GM06990 (cell line): Measurements from ENCODE around the gene FOXM1.

Experiments
- DNase-seq: peaks from one replicate; pipeline ENCODE4 v3.0.0-alpha.2; 2011; ENCODE audit not compliant: insufficient read length; ENCODE audit errors: extremely low read depth
- H3K27me3 ChIP-seq: replicated peaks from 2 replicates; pipeline ENCODE4 v1.6.0; 2011; ENCODE audit warnings: low read length; ENCODE audit not compliant: control insufficient read depth, insufficient read depth
- H3K36me3 ChIP-seq: 2 replicates; pipeline ENCODE4 v1.5.1; 2011; ENCODE audit warnings: low read length; ENCODE audit not compliant: control insufficient read depth, insufficient read depth
- H3K4me3 ChIP-seq: replicated peaks from 2 replicates; pipeline ENCODE4 v1.5.1; 2011; ENCODE audit warnings: low read depth, mild to moderate bottlenecking, control low read depth, low read length
- TF ChIP-seq, protein P1 (sequence below): IDR thresholded peaks from 2 replicates; pipeline ENCODE4 v1.5.1; 2011; ENCODE audit warnings: low read length, control low read depth, mild to moderate bottlenecking, inconsistent platforms; ENCODE audit not compliant: insufficient read depth, poor library complexity, severe bottlenecking

FOXM1 gene

DNA sequence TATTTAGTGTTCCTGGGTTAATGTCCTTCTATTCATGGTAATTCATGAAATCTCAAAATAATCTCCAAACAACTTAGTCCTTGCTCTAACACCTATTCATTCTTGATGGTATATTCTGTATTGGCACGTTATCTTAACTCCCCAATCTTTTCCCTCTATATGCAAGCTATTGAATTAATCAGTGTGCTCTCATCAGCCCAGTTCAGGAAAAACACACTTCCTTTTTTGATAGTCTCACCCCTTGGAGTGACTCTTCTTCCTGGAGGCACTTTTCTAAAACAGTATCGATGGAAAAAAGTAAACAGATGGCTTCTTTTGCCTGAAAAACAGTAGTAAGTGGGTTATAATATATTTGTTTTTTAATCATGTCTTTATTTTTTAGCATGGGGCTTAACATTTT is 42.3 kb upstream of the FOXM1 start:
- Histone ChIP-seq H3K4me3 (no peak overlapping the region), H3K36me3 (no peaks in the 10 kb centered on the region; the same call in 1 of the 2 replicates), H3K27me3 (no peaks in the 10 kb centered on the region)
- no peak for DNase-seq
- TF ChIP-seq, protein P1, sequence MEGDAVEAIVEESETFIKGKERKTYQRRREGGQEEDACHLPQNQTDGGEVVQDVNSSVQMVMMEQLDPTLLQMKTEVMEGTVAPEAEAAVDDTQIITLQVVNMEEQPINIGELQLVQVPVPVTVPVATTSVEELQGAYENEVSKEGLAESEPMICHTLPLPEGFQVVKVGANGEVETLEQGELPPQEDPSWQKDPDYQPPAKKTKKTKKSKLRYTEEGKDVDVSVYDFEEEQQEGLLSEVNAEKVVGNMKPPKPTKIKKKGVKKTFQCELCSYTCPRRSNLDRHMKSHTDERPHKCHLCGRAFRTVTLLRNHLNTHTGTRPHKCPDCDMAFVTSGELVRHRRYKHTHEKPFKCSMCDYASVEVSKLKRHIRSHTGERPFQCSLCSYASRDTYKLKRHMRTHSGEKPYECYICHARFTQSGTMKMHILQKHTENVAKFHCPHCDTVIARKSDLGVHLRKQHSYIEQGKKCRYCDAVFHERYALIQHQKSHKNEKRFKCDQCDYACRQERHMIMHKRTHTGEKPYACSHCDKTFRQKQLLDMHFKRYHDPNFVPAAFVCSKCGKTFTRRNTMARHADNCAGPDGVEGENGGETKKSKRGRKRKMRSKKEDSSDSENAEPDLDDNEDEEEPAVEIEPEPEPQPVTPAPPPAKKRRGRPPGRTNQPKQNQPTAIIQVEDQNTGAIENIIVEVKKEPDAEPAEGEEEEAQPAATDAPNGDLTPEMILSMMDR: no peak

DNA sequence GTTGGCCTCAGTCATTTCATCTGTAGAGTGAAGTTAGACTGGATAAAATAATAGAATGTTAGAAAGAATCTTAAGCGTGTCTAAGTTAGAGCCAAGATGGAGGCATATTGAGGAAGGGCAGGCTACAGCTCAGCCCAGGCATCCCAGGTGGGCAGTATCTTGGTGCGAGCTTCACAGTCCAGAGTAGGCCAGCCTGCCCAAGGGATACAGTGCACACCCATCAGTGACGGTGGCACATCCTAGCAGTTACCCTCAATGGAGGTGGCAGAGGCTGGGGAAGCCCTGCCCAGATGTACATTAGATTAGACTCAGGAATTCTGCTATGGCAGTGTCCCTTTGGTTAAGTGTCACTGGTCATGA is 35.2 kb upstream of the FOXM1 start:
- TF ChIP-seq, protein P1: no peak
- H3K36me3 ChIP-seq: no peaks in the 10 kb centered on the region; the same call in 1 of the 2 replicates
- DNase-seq: no peak
- H3K27me3 ChIP-seq: no peaks in the 10 kb centered on the region
- no peak overlapping the region for H3K4me3 ChIP-seq

DNA sequence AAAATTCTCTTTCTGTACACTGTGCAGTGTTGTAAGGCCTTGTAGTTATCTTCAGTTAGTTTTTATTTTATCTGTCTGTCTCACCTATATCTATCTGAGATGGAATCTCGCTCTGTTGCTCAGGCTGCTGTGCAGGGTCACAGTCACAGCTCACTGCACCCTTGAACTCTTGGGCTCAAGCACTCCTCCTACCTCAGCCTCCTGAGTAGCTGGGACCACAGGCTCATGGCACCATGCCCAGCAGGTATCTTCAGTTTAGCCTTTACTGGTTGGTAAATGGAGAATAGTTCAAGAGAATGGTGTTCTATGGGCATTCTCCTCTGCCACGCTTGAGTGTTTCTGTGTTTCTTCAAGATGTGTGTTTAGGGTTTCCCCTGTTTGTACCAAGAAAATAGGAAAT is 27.3 kb upstream of the FOXM1 start:
- Histone ChIP-seq H3K36me3 (no peaks in the 10 kb centered on the region), H3K4me3 (no peak overlapping the region), H3K27me3 (no peaks in the 10 kb centered on the region)
- DNase-seq: no peak
- TF ChIP-seq, protein P1: no peak

DNA sequence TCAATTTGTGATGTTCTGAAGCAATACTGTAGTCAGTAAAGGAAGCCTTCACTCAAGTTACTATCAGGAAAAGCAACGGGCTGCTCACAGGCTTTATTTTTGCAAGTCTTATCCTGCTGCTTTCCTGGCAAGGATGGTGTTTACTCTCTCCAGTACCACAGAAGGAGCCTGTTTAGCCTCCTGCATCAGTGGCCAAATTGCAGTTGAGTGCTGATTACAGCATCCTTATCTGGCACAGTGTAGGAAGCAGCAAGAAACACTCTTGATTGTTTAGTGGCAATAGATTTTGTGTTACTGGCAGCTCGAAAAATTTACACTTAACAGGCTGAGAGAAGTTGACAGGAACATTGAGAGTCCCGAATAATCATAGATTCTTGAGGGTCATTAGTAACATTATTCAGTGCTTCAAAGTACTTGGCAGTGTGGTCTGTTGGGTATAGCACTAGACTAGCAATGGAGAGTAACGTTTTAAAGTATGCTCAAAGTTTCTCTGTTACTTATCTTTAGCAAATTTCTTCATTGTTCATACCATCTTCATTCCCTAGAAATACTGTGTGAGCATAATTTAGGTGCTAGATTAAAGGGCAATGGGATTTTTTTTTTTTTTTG is 25.4 kb upstream of the FOXM1 start:
- Histone ChIP-seq H3K4me3 (no peak overlapping the region), H3K36me3 (no peaks in the 10 kb centered on the region), H3K27me3 (no peaks in the 10 kb centered on the region)
- DNase-seq: no peak
- TF ChIP-seq, protein P1: no peak

DNA sequence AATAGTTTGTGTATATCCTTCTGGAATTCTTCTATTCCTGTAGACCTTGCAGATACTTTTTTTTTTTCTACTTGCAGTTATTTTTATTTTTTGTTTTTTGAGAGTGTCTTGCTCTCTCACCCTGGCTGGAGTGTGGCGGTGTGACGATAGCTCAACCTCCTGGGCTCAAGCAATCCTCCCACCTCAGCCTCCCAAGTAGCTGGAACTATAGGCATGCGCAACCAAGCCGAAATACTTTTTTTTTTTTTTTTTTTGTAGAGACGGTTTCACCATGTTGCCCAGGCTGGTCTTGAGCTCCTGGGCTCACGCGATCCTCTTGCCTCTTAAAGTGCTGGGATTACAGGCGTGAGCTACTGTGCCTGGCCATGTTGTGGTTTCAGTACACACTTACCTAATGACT is 23.7 kb upstream of the FOXM1 start:
- Histone ChIP-seq H3K4me3 (no peak overlapping the region), H3K27me3 (no peaks in the 10 kb centered on the region), H3K36me3 (no peaks in the 10 kb centered on the region)
- DNase-seq: no peak
- TF ChIP-seq, protein P1: no peak

DNA sequence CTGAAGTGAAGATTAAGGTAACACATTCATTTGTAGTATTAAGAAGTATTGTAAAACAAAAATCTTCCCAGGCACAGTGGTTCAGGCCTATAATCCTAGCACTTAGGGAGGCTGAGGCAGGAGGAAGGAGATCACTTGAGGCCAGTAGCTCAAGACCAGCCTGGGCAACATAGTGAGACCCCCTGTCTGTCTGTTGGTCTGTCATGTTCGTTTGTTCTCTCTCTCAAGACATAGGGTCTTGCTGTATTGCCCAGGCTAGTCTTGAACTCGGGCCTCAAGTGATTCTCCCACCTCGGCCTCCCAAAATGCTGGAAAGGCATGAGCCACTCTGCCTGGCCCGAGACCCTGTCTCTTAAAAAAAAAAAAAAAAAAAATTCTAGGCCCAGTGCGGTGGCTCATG is 20.4 kb upstream of the FOXM1 start:
- Histone ChIP-seq H3K27me3 (no peaks in the 10 kb centered on the region), H3K4me3 (no peak overlapping the region), H3K36me3 (no peaks in the 10 kb centered on the region)
- TF ChIP-seq, protein P1: no peak
- no peak for DNase-seq
